Hematopoietic multipotent progenitor cell treated with erythropoietin and hydrocortisone succinate and interleukin-3 and kit ligand, for 4 days (in vitro differentiated cells): Measurements from ENCODE around the gene DBX1.
"Not testable (repeated sequence)": the region's sequence is repeated elsewhere in the genome, so short reads cannot be mapped to it uniquely, and the experiment has no call there.

Experiments
- DNase-seq: peaks from one replicate; pipeline ENCODE4 v3.0.0-alpha.2; 2015

DBX1 gene

DNA sequence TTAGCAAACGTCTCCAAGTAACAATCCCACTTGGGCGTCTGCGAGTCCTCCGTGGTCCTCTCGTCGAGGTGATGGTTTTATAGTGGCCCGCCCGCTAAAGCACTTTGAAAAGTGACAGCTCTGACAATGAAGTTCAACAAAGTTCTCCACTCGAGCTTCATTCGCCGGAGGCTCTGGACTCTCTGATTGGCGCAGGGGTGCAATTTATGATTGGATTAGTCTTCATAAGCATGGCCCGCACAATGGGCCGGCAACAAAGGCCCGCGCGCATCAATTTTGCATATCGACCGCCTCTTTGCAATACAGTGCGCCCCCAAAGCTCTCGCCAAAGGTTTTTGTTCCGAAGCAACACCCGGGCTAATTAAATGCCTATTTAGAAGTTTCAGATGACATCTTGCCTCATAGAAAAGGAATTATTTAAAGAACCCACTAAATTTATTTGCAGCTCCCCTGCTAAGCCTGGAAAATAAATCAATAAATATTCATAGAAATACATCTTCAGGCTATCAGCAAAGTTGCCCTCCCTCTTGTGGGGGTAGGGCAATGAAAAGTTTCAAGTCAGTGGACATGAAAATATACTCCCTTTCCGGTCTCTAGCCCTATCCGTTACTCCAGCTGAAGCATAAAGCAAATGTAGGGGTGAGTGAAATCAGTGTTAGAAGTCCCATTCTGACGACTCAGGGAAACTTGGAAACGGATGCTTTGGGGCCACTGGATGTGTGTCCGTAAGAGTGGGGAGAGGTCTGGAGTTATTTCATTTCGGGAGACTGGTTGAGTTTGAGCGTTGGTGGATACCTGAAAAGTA is at the start of gene DBX1:
Gene DBX1, minus strand, starts transcription at position 51 of the 805 bp plus-strand sequence. CDS start 151 bp downstream, outside the sequence.
- DNase-seq = no peak

DNA sequence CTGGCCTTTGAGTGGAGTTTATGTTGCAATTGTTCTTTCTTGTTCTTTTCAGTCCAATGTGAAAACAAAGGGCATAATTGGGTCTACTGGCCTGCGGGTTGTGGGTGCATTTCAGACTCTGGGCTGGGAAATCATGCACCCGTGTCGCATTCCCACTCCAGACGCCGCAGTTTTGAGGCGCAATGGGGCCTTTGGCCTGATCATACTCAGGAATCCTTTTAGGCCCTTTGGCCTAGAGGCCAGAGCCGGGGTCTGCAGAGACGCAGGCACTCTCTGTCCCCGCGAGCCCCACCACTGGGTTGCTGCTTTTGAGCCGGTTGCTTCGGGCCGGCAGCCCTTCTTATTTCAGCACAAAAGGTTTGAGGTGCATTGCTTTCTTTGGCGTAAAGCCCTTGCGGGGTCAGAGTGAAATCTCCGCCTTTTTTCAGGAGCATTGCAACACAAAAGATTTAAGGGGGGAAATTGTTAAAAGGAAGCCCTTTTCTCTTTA is 48.4 kb upstream of the DBX1 start:
- DNase-seq = no peak

DNA sequence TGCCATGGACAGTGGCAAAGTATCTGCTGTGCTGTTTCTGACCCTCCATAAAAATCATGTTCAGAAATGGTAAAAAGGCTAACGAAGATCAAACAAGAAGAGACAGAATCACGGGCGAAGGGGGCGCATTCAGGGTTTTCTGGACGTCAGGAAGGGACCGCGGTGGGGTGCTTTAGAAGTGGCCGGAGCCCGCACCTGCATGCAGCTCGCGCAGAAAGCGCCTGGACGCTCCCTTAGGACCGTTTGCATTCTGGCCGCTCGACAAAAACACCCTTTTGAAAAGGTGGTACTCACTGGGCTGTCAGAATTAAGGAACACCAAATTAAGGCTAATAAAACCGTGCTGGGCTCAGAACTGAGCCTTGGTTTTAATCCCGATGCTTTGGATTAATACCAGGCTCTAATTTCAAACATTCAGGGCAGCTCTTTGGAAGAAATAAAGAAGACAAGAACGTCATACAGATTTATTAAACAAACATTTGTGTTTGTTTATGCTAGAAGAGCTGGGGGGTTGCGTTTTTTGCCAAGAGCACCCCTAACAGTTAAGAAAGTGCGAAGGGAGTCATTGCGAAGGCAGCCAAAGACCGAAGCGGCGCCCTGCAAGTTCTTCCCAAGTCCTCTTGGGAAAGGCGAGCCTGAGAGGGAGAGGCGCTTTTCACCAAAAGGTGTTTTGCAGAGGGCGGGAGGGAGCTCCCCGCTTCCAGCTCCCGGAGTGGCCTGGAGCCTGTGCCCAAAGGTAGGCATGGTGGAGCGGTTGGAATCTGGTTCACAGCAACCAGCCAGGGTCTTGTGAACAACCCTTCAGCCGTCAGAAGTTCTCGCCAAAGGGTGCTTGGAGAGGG is 47.7 kb upstream of the DBX1 start:
- DNase-seq = no peak

GRCh38 chr11:20205807-20206206 is 45.5 kb upstream of the DBX1 start:
- DNase-seq = no peak

DNA sequence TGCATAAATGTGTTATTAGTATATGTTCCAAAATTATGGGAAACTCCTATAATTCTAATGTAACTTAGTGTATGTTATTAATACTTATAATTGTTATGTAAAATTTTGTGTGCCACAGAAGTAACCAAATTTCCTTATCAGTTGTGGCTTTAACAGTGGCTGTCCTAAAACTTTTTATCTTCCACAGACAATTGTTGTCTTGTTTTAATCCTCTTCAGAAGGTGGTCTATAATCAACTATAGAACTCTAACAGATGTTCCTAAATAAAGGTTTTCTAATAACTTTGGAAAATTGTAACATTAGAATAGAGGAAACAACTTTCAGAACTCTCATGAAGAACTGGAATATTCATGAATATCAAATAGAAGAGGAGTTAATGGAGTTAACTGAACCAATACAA is 44.4 kb upstream of the DBX1 start:
- peak; percentile 24 for DNase-seq

DNA sequence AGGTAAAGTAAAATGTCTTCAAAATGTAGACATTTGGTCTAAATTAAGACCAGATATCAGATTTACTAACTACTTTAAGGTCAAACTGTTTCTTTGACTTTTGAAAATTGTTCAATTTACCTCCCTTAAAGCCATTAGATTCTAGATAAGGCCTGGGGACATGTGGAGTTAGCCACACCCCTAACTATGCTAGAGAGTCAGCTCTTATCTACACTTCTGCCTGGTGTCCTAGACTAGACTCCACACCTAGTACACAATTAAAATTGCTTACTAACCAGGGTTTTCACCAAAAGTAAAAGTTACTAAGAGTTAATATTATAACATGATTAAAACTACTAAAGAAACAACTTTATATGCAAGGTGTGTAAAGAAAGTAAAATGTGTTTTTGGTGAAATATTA is 43.6 kb upstream of the DBX1 start:
- peak; percentile 73 for DNase-seq

GRCh38 chr11:20201231-20201630 is 41.0 kb upstream of the DBX1 start:
- no peak for DNase-seq

GRCh38 chr11:20200331-20200955 is 40.2 kb upstream of the DBX1 start:
- not testable (repeated sequence) for DNase-seq

- no peak for DNase-seq
Measured at GRCh38 chr11:20197881-20198280, 37.6 kb upstream of the DBX1 start.

GRCh38 chr11:20194470-20194869 is 34.2 kb upstream of the DBX1 start:
- DNase-seq = no peak

DNA sequence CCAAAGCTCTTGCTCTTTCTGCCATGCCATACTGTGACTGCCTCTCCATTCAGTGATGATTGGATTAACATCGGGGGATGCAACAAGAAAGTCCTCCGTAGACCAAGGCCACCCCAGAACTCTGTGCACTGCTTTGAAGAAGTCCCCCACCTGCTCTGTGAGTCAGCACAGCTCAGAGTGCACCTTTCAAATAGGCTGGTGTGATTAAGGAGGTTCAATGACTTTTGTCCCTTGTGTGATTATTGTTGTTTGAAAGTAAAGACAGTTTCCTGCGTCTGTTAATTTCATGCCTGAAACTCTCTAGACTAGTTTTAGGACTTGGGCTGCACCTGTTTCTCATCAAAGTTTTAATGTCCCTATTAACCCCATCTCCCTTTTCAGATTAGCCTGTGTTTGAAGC is 33.0 kb upstream of the DBX1 start:
- DNase-seq = no peak

DNA sequence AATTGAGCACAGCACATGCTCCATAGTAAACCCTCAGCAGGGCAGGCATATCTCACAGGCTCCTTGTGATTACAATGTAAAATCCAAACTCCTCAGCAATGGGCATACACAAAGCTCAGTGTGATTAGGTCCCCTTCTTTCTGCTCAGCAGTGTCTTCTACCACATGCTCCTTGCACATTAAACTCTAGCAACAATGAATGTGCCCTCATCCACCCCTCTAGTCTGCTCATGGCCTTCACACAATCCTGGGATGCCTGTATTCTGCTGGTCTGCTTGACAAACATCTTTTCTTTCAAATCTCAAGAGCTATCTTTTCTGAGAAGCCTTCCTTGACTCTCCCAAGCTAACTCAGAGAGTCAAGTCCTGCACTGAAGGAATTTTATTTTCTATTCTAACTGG is 32.4 kb upstream of the DBX1 start:
- DNase-seq = no peak

GRCh38 chr11:20192151-20192550 is 31.9 kb upstream of the DBX1 start:
- DNase-seq = no peak

- DNase-seq = no peak
Measured at GRCh38 chr11:20178976-20179375, 18.7 kb upstream of the DBX1 start.

- no peak for DNase-seq
Measured at GRCh38 chr11:20177136-20177535, 16.9 kb upstream of the DBX1 start.

DNA sequence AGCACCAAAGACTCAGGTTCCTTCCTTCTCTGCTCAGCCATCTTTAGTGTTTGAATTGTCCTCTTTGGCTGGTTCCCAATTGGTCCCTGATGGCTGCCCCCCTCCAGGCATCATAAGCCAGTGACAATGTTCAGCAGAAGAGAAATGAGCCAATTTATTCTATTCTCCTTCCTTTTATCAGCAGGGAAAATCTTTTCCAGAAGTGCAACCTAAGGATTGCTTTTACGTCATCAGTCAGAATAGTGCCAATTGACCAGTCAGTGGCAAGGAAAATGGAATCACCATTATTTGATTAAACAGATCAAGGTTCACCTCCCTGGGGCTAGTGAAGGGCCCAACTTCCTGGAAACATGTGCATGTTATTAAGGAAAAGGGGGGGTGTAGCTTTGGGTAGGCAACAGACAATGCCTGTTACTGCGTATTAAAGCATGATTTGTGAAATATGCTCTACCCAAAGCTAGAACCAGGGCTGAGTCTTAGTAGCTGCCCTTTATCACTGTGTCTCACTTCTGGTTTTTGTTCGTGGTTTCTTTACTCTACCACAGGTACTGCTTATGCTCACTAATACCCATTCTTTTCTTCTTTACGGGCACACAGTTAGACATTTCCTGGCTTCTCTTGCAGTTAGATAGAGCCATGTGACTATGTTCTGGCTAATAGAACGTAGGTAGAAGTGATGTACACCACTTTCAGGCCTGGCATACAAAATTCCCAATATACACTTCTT is 12.6 kb upstream of the DBX1 start:
- no peak for DNase-seq

GRCh38 chr11:20163783-20164481 is 3.7 kb upstream of the DBX1 start:
- no peak for DNase-seq

- peak; percentile 46 for DNase-seq
Measured at GRCh38 chr11:20162824-20163782, 2.8 kb upstream of the DBX1 start.

- no peak for DNase-seq
Measured at GRCh38 chr11:20161923-20162744, 1.9 kb upstream of the DBX1 start.
